D721Med (cell line): ENCODE measurements around the gene OPA3.

Experiments
- DNase-seq: peaks from one replicate; pipeline ENCODE4 v3.0.0; 2011; ENCODE audit warnings: low spot score; ENCODE audit not compliant: insufficient read length
- FAIRE-seq: peaks from 2 replicates; lab custom pipeline; 2011; peaks lifted over from hg19 to GRCh38; lab: Jason Lieb, UNC
- TF ChIP-seq, protein P1 (sequence below): IDR thresholded peaks from 2 replicates; pipeline ENCODE4 v1.5.1; 2012; ENCODE audit warnings: mild to moderate bottlenecking, control low read depth; ENCODE audit not compliant: insufficient read depth; ENCODE audit errors: missing control alignments

The OPA3 gene

DNA sequence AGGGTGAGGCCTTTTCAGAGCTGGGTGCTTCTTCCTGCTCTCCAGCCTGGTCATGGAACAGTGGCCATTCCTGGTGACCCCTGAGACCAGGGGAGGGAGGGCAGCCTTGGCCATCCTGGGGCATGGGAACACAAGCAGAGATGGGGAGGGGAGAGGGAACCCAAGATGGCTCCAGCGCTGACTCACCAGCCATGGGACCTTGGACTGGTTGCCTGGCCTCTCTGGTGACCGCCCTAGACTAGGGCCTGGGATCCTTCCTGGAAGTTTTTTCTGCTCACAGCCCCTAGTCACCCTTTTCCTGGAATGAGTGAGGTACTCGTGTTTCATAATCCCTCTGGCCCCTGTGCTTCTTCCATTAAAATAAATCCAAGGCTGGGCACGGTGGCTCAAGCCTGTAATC lies 3.3 kb upstream of the OPA3 start:
- TF ChIP-seq, protein P1, sequence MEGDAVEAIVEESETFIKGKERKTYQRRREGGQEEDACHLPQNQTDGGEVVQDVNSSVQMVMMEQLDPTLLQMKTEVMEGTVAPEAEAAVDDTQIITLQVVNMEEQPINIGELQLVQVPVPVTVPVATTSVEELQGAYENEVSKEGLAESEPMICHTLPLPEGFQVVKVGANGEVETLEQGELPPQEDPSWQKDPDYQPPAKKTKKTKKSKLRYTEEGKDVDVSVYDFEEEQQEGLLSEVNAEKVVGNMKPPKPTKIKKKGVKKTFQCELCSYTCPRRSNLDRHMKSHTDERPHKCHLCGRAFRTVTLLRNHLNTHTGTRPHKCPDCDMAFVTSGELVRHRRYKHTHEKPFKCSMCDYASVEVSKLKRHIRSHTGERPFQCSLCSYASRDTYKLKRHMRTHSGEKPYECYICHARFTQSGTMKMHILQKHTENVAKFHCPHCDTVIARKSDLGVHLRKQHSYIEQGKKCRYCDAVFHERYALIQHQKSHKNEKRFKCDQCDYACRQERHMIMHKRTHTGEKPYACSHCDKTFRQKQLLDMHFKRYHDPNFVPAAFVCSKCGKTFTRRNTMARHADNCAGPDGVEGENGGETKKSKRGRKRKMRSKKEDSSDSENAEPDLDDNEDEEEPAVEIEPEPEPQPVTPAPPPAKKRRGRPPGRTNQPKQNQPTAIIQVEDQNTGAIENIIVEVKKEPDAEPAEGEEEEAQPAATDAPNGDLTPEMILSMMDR: no peak
- no peak for FAIRE-seq
- DNase-seq: no peak

DNA sequence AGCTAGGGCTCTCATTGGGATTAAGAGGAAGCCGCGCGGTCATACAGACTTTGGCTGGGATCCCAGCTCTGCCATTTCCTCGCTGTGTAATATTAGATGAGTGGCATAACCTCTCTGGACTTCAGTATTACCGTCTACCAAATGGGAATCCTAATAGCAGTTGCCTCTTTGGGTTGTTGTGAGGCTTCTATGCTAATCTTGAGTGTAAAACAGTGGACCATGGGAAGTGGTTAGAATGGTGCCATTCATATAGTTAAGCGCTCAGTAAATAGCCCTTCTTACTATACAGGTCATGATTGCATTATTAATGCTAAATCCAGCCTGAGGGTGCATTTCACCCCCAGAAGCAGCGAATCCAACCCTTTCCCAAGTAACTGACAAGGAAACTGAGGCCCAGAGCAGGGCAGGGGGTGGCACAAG lies 566 bp upstream of the OPA3 start:
- TF ChIP-seq, protein P1: no peak
- DNase-seq (no peak), FAIRE-seq (no peak)

DNA sequence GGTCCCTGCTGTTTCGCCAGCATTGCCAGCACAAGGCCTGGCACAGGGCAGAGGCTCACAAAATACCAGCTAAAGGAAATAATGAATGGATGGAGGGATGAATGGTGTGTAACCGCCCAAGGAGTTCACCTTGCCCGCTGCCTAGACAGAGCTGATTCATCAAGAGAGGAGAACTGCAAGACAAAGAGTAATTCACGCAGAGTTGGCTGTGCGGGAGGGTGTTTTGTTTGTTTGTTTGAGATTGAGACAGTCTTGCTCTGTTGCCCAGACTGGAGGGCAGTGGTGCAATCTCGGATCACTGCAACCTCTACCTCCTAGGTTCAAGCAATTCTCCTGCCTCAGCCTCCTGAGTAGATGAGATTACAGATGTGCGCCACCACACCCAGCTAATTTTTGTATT lies 3.0 kb downstream of the OPA3 start:
- FAIRE-seq (no peak), DNase-seq (no peak)
- TF ChIP-seq, protein P1: no peak

DNA sequence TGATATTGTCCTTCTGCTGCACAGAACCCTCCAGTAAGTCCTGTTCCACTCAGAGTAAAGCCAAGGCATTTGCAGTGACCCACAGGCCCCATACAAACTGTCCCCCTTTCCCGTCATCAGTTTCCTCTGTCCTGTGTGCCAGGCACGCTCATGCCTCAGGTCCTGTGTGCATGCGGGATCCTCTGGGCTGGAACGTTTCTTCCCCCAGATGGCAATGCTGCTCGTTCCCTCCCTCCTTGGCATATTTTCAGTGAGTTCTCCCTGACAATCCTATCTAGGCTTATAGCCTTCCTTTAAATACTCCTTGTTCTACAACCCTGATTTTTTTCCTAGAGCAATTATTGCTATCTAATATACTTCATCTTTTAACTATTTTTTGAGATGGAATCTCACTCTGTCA lies 5.7 kb downstream of the OPA3 start:
- FAIRE-seq: no peak
- DNase-seq: no peak
- TF ChIP-seq, protein P1: no peak

DNA sequence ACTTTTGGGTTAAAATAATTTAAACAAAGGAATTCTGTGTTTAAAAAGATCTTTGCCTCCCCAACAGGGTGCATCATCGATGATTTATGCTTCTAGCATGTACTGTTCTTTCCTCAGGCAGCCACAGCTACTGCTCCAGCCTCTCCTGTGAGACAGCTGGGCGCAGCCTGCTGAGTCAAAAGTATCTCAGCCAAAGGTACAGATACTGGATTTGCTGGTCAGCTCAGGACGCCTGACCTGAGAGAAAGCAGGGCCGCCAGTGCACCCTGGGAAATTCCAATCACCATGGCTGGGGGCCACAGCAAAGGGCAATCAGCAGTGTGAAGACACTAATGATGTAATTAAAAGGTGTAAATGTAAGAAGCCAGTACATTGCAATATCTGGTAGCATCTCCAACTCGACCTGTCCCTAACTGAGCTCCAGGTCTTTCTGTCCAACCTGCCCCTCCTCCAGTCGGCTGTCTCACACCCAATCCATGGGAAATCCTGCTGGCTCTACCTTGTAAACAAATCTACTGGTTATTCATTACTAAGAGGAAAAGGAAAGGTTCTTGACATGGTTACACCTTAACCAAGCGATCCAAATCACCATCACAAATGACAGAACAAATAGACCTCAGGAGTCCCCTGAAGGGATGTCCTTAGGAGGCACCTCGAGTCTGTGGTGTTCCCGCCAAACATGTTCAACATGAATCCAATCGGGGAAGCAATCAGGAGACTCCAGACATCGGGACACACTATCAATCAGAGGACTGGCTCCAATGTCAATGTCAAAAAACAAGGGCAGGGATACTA lies 7.3 kb downstream of the OPA3 start:
- DNase-seq: no peak
- TF ChIP-seq, protein P1: no peak
- FAIRE-seq: no peak

DNA sequence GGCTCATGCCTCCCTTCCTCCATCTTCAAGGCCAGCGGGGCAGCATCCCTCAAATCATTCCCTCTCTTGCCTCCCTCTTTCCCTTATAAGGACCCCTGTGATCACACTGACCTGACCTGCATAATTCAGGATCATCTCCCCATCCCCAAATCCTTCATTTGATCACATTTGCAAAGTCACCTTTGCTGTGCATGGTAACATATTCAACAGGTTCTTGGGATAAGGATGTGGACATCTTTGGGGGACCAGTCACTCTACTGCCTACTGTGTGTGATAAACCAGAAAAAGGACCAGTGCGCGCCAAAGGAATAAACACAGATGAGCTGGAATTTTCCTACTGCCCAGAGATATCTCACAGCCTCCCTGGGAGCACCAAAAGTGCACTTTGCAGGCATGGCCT lies 7.9 kb downstream of the OPA3 start:
- FAIRE-seq (no peak), DNase-seq (no peak)
- TF ChIP-seq, protein P1: no peak

DNA sequence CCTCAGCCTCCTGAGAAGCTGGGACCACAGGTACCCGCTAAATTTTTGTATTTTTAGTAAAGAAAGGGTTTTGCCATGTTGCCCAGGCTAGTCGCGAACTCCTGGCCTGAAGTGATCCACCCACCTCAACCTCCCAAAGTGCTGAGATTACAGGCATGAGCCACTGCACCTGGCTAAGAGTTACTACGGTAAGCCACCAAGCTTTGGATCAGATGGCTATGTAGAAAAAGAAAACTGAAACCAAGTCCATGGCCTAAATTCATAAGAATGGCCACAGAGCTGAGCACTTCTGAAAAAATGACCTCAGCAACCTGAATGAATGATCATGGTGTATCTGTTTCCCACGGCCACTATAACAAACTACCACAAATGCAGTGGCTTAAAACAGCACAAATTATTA lies 9.4 kb downstream of the OPA3 start:
- DNase-seq (no peak), FAIRE-seq (no peak)
- TF ChIP-seq, protein P1: no peak
